Loucy (cell line): ENCODE results near the gene NDUFAF8.

ENCODE experiments used
- EZH2phosphoT487 ChIP-seq: fragments of 200-600 bp; IDR thresholded peaks from 2 replicates; pipeline ENCODE4 v1.6.1; 2018; ENCODE audit warnings: antibody characterized with exemption, mild to moderate bottlenecking, moderate library complexity, borderline replicate concordance
- TF ChIP-seq, protein P1 (sequence below): fragments of 200-600 bp; sonication (generic); conservative IDR thresholded peaks from 2 replicates; pipeline ENCODE4 v1.5.1; 2014; ENCODE audit warnings: mild to moderate bottlenecking, antibody characterized with exemption, low read length

GRCh38 chr17:81221371-81221841 lies 17.7 kb upstream of the NDUFAF8 start:
- TF ChIP-seq, protein P1, sequence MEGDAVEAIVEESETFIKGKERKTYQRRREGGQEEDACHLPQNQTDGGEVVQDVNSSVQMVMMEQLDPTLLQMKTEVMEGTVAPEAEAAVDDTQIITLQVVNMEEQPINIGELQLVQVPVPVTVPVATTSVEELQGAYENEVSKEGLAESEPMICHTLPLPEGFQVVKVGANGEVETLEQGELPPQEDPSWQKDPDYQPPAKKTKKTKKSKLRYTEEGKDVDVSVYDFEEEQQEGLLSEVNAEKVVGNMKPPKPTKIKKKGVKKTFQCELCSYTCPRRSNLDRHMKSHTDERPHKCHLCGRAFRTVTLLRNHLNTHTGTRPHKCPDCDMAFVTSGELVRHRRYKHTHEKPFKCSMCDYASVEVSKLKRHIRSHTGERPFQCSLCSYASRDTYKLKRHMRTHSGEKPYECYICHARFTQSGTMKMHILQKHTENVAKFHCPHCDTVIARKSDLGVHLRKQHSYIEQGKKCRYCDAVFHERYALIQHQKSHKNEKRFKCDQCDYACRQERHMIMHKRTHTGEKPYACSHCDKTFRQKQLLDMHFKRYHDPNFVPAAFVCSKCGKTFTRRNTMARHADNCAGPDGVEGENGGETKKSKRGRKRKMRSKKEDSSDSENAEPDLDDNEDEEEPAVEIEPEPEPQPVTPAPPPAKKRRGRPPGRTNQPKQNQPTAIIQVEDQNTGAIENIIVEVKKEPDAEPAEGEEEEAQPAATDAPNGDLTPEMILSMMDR, result no peak
- TF ChIP-seq EZH2phosphoT487, result no peak
